Activated T-cell treated with anti-CD3 and anti-CD28 coated beads, Interleukin-2, amount 50 U/mL, for 4 hours (primary cell): Measurements from ENCODE around the gene SARS1. TPM values are rescaled to one million over a fixed set of nuclear protein-coding genes. Genes with fewer than 3 reads are reported as not detected.

Experiments
- ATAC-seq, 2 donors: fragments of 200-7000 bp; cut with Tn5 transposase; one replicate each; pipeline ENCODE4 v1.10.0; 2021
- DNase-seq: peaks from one replicate; pipeline ENCODE4 v3.0.0-alpha.2; 2020
- H3K27me3 Mint-ChIP-seq: one replicate; pipeline ENCODE4 v1.8.0; 2021; ENCODE audit warnings: low read depth, mixed read lengths
- H3K36me3 Mint-ChIP-seq: one replicate; pipeline ENCODE4 v1.8.0; 2022; ENCODE audit warnings: mixed read lengths; ENCODE audit not compliant: insufficient read depth
- H3K4me1 Mint-ChIP-seq: one replicate; pipeline ENCODE4 v1.8.0; 2021; ENCODE audit warnings: low read depth, mixed read lengths
- H3K4me3 Mint-ChIP-seq: one replicate; pipeline ENCODE4 v1.8.0; 2021; ENCODE audit warnings: mild to moderate bottlenecking, moderate library complexity, mixed read lengths
- H3K9me3 Mint-ChIP-seq: one replicate; pipeline ENCODE4 v1.8.0; 2021; ENCODE audit warnings: mixed read lengths
- total RNA-seq, 3 donors: library from RNA; stranded (reverse); gene quantifications; one replicate each; pipeline ENCODE4 v1.2.1, GENCODE V29; 2021

SARS1 gene
- total RNA-seq, 3 donors from 2014 or later = 166 to 207 (median 201) TPM

GRCh38 chr1:109263597-109264378, 50.1 kb downstream of the SARS1 start:
- Mint-ChIP-seq H3K36me3 (no peaks in the 10 kb centered on the region), H3K4me1 (peaks cover 1% of the 10 kb centered on the region)
- ATAC-seq = peak; percentile 94 to 95

GRCh38 chr1:109264379-109264755, 50.6 kb downstream of the SARS1 start:
- DNase-seq (no peak), ATAC-seq (no peak)
- Mint-ChIP-seq H3K4me1 (peaks cover 1% of the 10 kb centered on the region), H3K27me3 (no peaks in the 10 kb centered on the region), H3K4me3 (no peak overlapping the region), H3K9me3 (no peaks in the 10 kb centered on the region), H3K36me3 (no peaks in the 10 kb centered on the region)

More at GRCh38 chr1:109263597-109264378, 50.1 kb downstream of the SARS1 start:
- H3K9me3 Mint-ChIP-seq = no peaks in the 10 kb centered on the region
- no peak overlapping the region for H3K4me3 Mint-ChIP-seq
- H3K27me3 Mint-ChIP-seq = no peaks in the 10 kb centered on the region
- peak; percentile 72 for DNase-seq

- Mint-ChIP-seq H3K27me3 (no peaks in the 10 kb centered on the region), H3K9me3 (no peaks in the 10 kb centered on the region), H3K4me3 (no peak overlapping the region), H3K4me1 (peaks cover 1% of the 10 kb centered on the region), H3K36me3 (peaks cover 3% of the 10 kb centered on the region)
- DNase-seq = no peak
- ATAC-seq = no peak
Observed at GRCh38 chr1:109265016-109265415, 51.3 kb downstream of the SARS1 start.

GRCh38 chr1:109265741-109266330, 52.1 kb downstream of the SARS1 start:
- no peak for DNase-seq
- peaks cover 1% of the 10 kb centered on the region for H3K4me1 Mint-ChIP-seq
- no peaks in the 10 kb centered on the region for H3K9me3 Mint-ChIP-seq
- peaks cover 3% of the 10 kb centered on the region for H3K36me3 Mint-ChIP-seq
- ATAC-seq = no peak
- no peak overlapping the region for H3K4me3 Mint-ChIP-seq
- H3K27me3 Mint-ChIP-seq = no peaks in the 10 kb centered on the region

- Mint-ChIP-seq H3K4me1 (peaks cover 1% of the 10 kb centered on the region), H3K27me3 (no peaks in the 10 kb centered on the region), H3K36me3 (peaks cover 3% of the 10 kb centered on the region), H3K9me3 (no peaks in the 10 kb centered on the region), H3K4me3 (no peak overlapping the region)
- ATAC-seq = no peak
- DNase-seq = no peak
Observed at GRCh38 chr1:109266965-109267364, 53.2 kb downstream of the SARS1 start.

- DNase-seq (no peak), ATAC-seq (no peak)
- no peak overlapping the region for H3K4me3 Mint-ChIP-seq
- no peaks in the 10 kb centered on the region for H3K27me3 Mint-ChIP-seq
- H3K9me3 Mint-ChIP-seq = no peaks in the 10 kb centered on the region
- peaks cover 1% of the 10 kb centered on the region for H3K4me1 Mint-ChIP-seq
- H3K36me3 Mint-ChIP-seq = peaks cover 3% of the 10 kb centered on the region
Observed at GRCh38 chr1:109267743-109268300, 54.1 kb downstream of the SARS1 start.

GRCh38 chr1:109268431-109269211, 54.9 kb downstream of the SARS1 start:
- no peaks in the 10 kb centered on the region for H3K9me3 Mint-ChIP-seq
- DNase-seq = no peak
- H3K4me3 Mint-ChIP-seq = no peak overlapping the region
- no peaks in the 10 kb centered on the region for H3K27me3 Mint-ChIP-seq
- ATAC-seq = no peak
- H3K36me3 Mint-ChIP-seq = peaks cover 3% of the 10 kb centered on the region
- H3K4me1 Mint-ChIP-seq = no peaks in the 10 kb centered on the region

GRCh38 chr1:109269212-109269980, 55.7 kb downstream of the SARS1 start:
- DNase-seq (no peak), ATAC-seq (no peak)
- Mint-ChIP-seq H3K4me3 (no peak overlapping the region), H3K9me3 (no peaks in the 10 kb centered on the region), H3K4me1 (peaks cover 2% of the 10 kb centered on the region), H3K27me3 (no peaks in the 10 kb centered on the region), H3K36me3 (peaks cover 3% of the 10 kb centered on the region)

GRCh38 chr1:109269981-109270622, 56.4 kb downstream of the SARS1 start:
- peaks cover 2% of the 10 kb centered on the region for H3K4me1 Mint-ChIP-seq
- ATAC-seq (no peak), DNase-seq (no peak)
- no peak overlapping the region for H3K4me3 Mint-ChIP-seq
- no peaks in the 10 kb centered on the region for H3K27me3 Mint-ChIP-seq
- no peaks in the 10 kb centered on the region for H3K9me3 Mint-ChIP-seq
- peaks cover 3% of the 10 kb centered on the region for H3K36me3 Mint-ChIP-seq

GRCh38 chr1:109270623-109271317, 57.1 kb downstream of the SARS1 start:
- H3K4me1 Mint-ChIP-seq = peaks cover 2% of the 10 kb centered on the region
- no peaks in the 10 kb centered on the region for H3K27me3 Mint-ChIP-seq
- DNase-seq (no peak), ATAC-seq (no peak)
- peaks cover 3% of the 10 kb centered on the region for H3K36me3 Mint-ChIP-seq
- H3K9me3 Mint-ChIP-seq = no peaks in the 10 kb centered on the region
- no peak overlapping the region for H3K4me3 Mint-ChIP-seq

GRCh38 chr1:109271458-109271857, 57.7 kb downstream of the SARS1 start:
- no peaks in the 10 kb centered on the region for H3K27me3 Mint-ChIP-seq
- no peaks in the 10 kb centered on the region for H3K9me3 Mint-ChIP-seq
- H3K36me3 Mint-ChIP-seq = peaks cover 3% of the 10 kb centered on the region
- no peak for DNase-seq
- no peak overlapping the region for H3K4me3 Mint-ChIP-seq
- peaks cover 2% of the 10 kb centered on the region for H3K4me1 Mint-ChIP-seq
- ATAC-seq = no peak

GRCh38 chr1:109272021-109272799, 58.5 kb downstream of the SARS1 start:
- H3K36me3 Mint-ChIP-seq = peaks cover 3% of the 10 kb centered on the region
- peaks cover 2% of the 10 kb centered on the region for H3K4me1 Mint-ChIP-seq
- no peak overlapping the region for H3K4me3 Mint-ChIP-seq
- DNase-seq = no peak
- no peaks in the 10 kb centered on the region for H3K9me3 Mint-ChIP-seq
- no peak for ATAC-seq
- H3K27me3 Mint-ChIP-seq = no peaks in the 10 kb centered on the region
